ENCODE measurements around the gene PARD3. TPM values are rescaled to one million over a fixed set of nuclear protein-coding genes. Genes with fewer than 3 reads are reported as not detected.

The PARD3 gene
- total and polyA plus RNA-seq, 2 donors (not counting 3 experiments of a cell fraction or from before 2014, with no cell fraction given), result 7.3 to 24.1 TPM

DNA sequence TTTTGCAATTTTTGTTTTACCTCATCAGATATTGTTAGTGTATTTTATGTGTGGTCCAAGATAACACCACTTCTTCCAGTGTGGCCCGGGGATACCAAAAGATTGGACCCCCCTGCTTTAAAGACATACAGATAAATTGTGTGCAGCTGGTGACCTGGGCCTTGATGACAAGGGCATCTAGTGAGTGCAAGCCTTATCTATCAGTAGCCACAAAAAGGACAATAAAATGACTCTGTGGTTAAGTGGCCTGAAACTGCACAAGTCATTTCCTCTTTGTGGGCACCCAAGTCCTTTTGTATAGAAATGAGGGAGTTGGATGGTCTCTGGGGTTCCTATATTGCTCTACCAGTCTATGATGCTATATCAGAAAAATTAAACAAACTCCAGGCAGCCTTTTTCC lies 98.1 kb downstream of the PARD3 start:
- FAIRE-seq (peak; percentile 67), DNase-seq (ENCODE audit: low read depth, low spot score) (no peak)
- H3K36me3 ChIP-seq (ENCODE audit: control insufficient read depth in 2 of 2, extremely low read depth in 1 of 2, insufficient read depth in 2 of 2, low read length in 2 of 2), result no peaks in the 10 kb centered on the region
- no peak overlapping the region for H2AFZ ChIP-seq (ENCODE audit: low read depth, low read length)
- H3K9ac ChIP-seq (replicated peaks; ENCODE audit: extremely low read depth, insufficient read depth, low read length), result no peak overlapping the region
- no peak overlapping the region for H3K4me3 ChIP-seq (replicated peaks in 1 of 3; ENCODE audit: insufficient read depth in 1 of 3, low read depth in 1 of 3, low read length in 3 of 3)
- no peaks in the 10 kb centered on the region for H4K20me1 ChIP-seq (replicated peaks; ENCODE audit: control insufficient read depth, extremely low read depth, insufficient read depth, low read length)
- dilution Hi-C loops (cut with MboI; ENCODE audit: extremely low pct_ligation_motif_present, low sequenced_read_pairs) (no loop called here), intact Hi-C loops (cut with micrococcal nuclease) (no loop called here)
- POLR2A ChIA-PET, result no interaction called here
- H3K4me2 ChIP-seq (ENCODE audit: insufficient read depth, low read length), result no peak overlapping the region
- CTCF ChIA-PET, result no interaction called here
- H3K79me2 ChIP-seq (ENCODE audit: control insufficient read depth, insufficient read depth, low read length), result peaks cover 8% of the 10 kb centered on the region
- BruUV-seq (replicated peaks), result no TSS peak
- no peaks in the 10 kb centered on the region for H3K27me3 ChIP-seq (ENCODE audit: control insufficient read depth in 2 of 2, insufficient read depth in 2 of 2, low read length in 2 of 2)
- no peaks in the 10 kb centered on the region for H3K9me1 ChIP-seq (replicated peaks; ENCODE audit: control insufficient read depth, extremely low read depth, insufficient read depth, low read length)
- TF ChIP-seq FOS (IDR thresholded peaks at IDR 0.05; ENCODE audit: borderline replicate concordance, insufficient read depth, low read length) (peak; percentile 15), POLR2AphosphoS5 (IDR thresholded peaks at IDR 0.05; ENCODE audit: insufficient read depth, low read depth, low read length) (no peak), GATA2 (IDR thresholded peaks at IDR 0.05; ENCODE audit: insufficient read depth, insufficient read length, low read depth, low read length) (peak; percentile 44)
- no peak overlapping the region for H3K27ac ChIP-seq (ENCODE audit: insufficient read depth, low read depth, low read length)
- no peaks in the 10 kb centered on the region for H3K9me3 ChIP-seq (replicated peaks; ENCODE audit: control insufficient read depth, insufficient read depth, low read length)
- H3K4me1 ChIP-seq (ENCODE audit: control insufficient read depth, extremely low read depth, insufficient read depth, low read length), result peaks cover 25% of the 10 kb centered on the region

GRCh38 chr10:34716234-34716633 lies 98.9 kb downstream of the PARD3 start:
- no peak overlapping the region for H3K27ac ChIP-seq (ENCODE audit: insufficient read depth, low read depth, low read length)
- FAIRE-seq (no peak), DNase-seq (ENCODE audit: low read depth, low spot score) (no peak)
- peaks cover 8% of the 10 kb centered on the region for H3K79me2 ChIP-seq (ENCODE audit: control insufficient read depth, insufficient read depth, low read length)
- H4K20me1 ChIP-seq (replicated peaks; ENCODE audit: control insufficient read depth, extremely low read depth, insufficient read depth, low read length), result no peaks in the 10 kb centered on the region
- H2AFZ ChIP-seq (ENCODE audit: low read depth, low read length), result no peak overlapping the region
- dilution Hi-C loops (cut with MboI; ENCODE audit: extremely low pct_ligation_motif_present, low sequenced_read_pairs), result no loop called here
- H3K4me1 ChIP-seq (ENCODE audit: control insufficient read depth, extremely low read depth, insufficient read depth, low read length), result peaks cover 22% of the 10 kb centered on the region
- TF ChIP-seq MAX (IDR thresholded peaks at IDR 0.05; ENCODE audit: insufficient read depth, insufficient read length), result no peak
- TF ChIP-seq POLR2AphosphoS5 (IDR thresholded peaks at IDR 0.05; ENCODE audit: insufficient read depth, low read depth, low read length), result no peak
- TF ChIP-seq GATA2 (IDR thresholded peaks at IDR 0.05; ENCODE audit: insufficient read depth, insufficient read length, low read depth, low read length), result no peak
- TF ChIP-seq MYC (IDR thresholded peaks at IDR 0.05; ENCODE audit: low read depth, low read length), result no peak
- TF ChIP-seq EZH2 (IDR thresholded peaks at IDR 0.05; ENCODE audit: borderline replicate concordance, low read depth, low read length, severe bottlenecking), result no peak
- no peak for TF ChIP-seq FOS (IDR thresholded peaks at IDR 0.05; ENCODE audit: borderline replicate concordance, insufficient read depth, low read length)
- no peak for TF ChIP-seq JUN (IDR thresholded peaks at IDR 0.05; ENCODE audit: borderline replicate concordance, insufficient read depth, insufficient read length, low read depth)
- TF ChIP-seq POLR2A (IDR thresholded peaks at IDR 0.05; ENCODE audit: low read depth, low read length), result no peak
- no peak for TF ChIP-seq CTCF (IDR thresholded peaks at IDR 0.05; ENCODE audit: extremely low read depth in 1 of 2, insufficient read depth in 1 of 2, low read depth in 1 of 2, low read length in 2 of 2)
- H3K9me1 ChIP-seq (replicated peaks; ENCODE audit: control insufficient read depth, extremely low read depth, insufficient read depth, low read length), result no peaks in the 10 kb centered on the region
- ChIA-PET POLR2A (no interaction called here), CTCF (no interaction called here)
- intact Hi-C loops (cut with micrococcal nuclease), result no loop called here
- no peaks in the 10 kb centered on the region for H3K36me3 ChIP-seq (ENCODE audit: control insufficient read depth in 2 of 2, extremely low read depth in 1 of 2, insufficient read depth in 2 of 2, low read length in 2 of 2)
- no peak overlapping the region for H3K9ac ChIP-seq (replicated peaks; ENCODE audit: extremely low read depth, insufficient read depth, low read length)
- no TSS peak for BruUV-seq (replicated peaks)
- no peaks in the 10 kb centered on the region for H3K27me3 ChIP-seq (ENCODE audit: control insufficient read depth in 2 of 2, insufficient read depth in 2 of 2, low read length in 2 of 2)
- H3K9me3 ChIP-seq (replicated peaks; ENCODE audit: control insufficient read depth, insufficient read depth, low read length), result no peaks in the 10 kb centered on the region
- no peak overlapping the region for H3K4me3 ChIP-seq (replicated peaks in 1 of 3; ENCODE audit: insufficient read depth in 1 of 3, low read depth in 1 of 3, low read length in 3 of 3)
- no peak overlapping the region for H3K4me2 ChIP-seq (ENCODE audit: insufficient read depth, low read length)
